ENCODE results near the gene OR6N1.

OR6N1 gene

GRCh38 chr1:158813164-158813563 lies 41.2 kb upstream of the OR6N1 start:
- DNase-seq (ENCODE audit: low read depth): no peak
- TF ChIP-seq, protein P1, sequence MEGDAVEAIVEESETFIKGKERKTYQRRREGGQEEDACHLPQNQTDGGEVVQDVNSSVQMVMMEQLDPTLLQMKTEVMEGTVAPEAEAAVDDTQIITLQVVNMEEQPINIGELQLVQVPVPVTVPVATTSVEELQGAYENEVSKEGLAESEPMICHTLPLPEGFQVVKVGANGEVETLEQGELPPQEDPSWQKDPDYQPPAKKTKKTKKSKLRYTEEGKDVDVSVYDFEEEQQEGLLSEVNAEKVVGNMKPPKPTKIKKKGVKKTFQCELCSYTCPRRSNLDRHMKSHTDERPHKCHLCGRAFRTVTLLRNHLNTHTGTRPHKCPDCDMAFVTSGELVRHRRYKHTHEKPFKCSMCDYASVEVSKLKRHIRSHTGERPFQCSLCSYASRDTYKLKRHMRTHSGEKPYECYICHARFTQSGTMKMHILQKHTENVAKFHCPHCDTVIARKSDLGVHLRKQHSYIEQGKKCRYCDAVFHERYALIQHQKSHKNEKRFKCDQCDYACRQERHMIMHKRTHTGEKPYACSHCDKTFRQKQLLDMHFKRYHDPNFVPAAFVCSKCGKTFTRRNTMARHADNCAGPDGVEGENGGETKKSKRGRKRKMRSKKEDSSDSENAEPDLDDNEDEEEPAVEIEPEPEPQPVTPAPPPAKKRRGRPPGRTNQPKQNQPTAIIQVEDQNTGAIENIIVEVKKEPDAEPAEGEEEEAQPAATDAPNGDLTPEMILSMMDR (conservative IDR thresholded peaks at IDR 0.05; ENCODE audit: control insufficient read depth, insufficient read depth, low read depth, low read length): no peak
- no peak overlapping the region for H3K4me3 ChIP-seq (ENCODE audit: control insufficient read depth, low read depth, low read length)

- no peak overlapping the region for H3K4me3 ChIP-seq (ENCODE audit: control insufficient read depth, low read depth, low read length)
Observed at GRCh38 chr1:158812336-158812735, 40.3 kb upstream of the OR6N1 start.

GRCh38 chr1:158810311-158810710 lies 38.3 kb upstream of the OR6N1 start:
- no peak for DNase-seq (ENCODE audit: low read depth)
- TF ChIP-seq, protein P1 (conservative IDR thresholded peaks at IDR 0.05; ENCODE audit: control insufficient read depth, insufficient read depth, low read depth, low read length): no peak
- no peak overlapping the region for H3K4me3 ChIP-seq (ENCODE audit: control insufficient read depth, low read depth, low read length)

More at GRCh38 chr1:158812336-158812735, 40.3 kb upstream of the OR6N1 start:
- no peak for DNase-seq (ENCODE audit: low read depth)
- TF ChIP-seq, protein P1 (conservative IDR thresholded peaks at IDR 0.05; ENCODE audit: control insufficient read depth, insufficient read depth, low read depth, low read length): no peak

DNA sequence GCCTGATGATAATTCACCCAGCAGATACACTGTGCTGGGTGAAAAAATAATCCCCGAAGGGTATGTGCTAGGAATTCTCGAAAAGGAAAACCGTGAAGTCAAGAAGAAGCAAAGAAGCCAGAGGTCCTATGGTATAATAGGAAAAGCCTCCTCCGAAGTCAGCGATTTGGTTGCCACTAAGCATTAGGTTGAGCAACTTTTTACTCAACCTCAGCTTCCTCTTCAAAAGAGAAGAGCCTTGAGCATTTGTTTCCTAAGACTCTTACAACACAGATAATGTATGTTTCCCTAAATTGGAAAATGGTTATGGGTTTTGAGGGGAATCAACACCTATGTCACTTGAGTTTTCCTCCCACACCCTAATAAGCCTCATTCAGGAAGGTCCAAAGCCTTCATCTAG lies 37.9 kb upstream of the OR6N1 start:
- no peak for DNase-seq (ENCODE audit: low read depth)
- no peak overlapping the region for H3K4me3 ChIP-seq (ENCODE audit: control insufficient read depth, low read depth, low read length)
- TF ChIP-seq, protein P1 (conservative IDR thresholded peaks at IDR 0.05; ENCODE audit: control insufficient read depth, insufficient read depth, low read depth, low read length): no peak

DNA sequence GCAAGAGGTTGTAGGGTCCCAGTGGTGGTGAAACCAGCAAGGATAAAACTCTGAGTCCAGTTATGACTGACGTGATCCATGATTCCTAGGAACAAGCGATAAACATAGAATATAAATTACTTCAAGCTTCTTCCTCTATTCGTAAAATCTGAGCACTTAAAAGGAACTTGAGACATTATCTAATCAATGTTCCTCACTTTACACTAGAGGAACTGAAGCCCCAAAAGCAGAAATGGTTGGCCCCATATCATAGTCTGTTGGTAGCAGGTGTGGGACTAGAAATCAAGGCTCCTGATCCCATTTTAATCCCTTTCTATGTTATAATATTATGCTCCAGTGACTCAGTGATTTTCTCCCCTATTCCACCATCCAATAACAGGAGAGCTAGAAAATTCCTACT lies 37.3 kb upstream of the OR6N1 start:
- TF ChIP-seq, protein P1 (conservative IDR thresholded peaks at IDR 0.05; ENCODE audit: control insufficient read depth, insufficient read depth, low read depth, low read length): no peak
- H3K4me3 ChIP-seq (ENCODE audit: control insufficient read depth, low read depth, low read length): no peak overlapping the region
- no peak for DNase-seq (ENCODE audit: low read depth)

- no peak overlapping the region for H3K4me3 ChIP-seq (ENCODE audit: control insufficient read depth, low read depth, low read length)
- no peak for DNase-seq (ENCODE audit: low read depth)
- TF ChIP-seq, protein P1 (conservative IDR thresholded peaks at IDR 0.05; ENCODE audit: control insufficient read depth, insufficient read depth, low read depth, low read length): no peak
Observed at GRCh38 chr1:158806916-158807536, 35.0 kb upstream of the OR6N1 start.

GRCh38 chr1:158803678-158804077 lies 31.7 kb upstream of the OR6N1 start:
- H3K4me3 ChIP-seq (ENCODE audit: control insufficient read depth, low read depth, low read length): no peak overlapping the region
- DNase-seq (ENCODE audit: low read depth): no peak
- TF ChIP-seq, protein P1 (conservative IDR thresholded peaks at IDR 0.05; ENCODE audit: control insufficient read depth, insufficient read depth, low read depth, low read length): no peak

Data from fibroblast of mammary gland (primary cell).